ENCODE results near the gene GNAZ.

GNAZ gene

DNA sequence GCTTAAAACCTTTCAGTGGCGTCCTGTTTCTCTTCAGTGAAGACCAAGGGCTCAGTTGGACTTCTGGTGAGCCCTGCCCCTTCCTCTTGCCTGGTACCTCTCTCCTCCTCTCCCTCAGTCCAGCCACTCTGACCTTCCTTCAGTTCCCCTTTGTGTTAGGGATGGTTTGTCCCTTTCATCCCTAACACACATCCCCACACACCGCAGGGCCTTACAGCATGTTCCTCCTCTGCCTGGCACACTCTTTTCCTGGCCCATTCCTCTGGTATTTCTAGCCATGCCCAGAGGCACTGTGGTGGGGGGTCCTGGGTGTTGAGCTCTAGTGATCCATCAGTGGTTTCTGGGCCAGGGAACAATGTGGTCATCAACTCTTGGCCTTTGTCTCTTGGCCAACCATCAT lies 21.4 kb downstream of the GNAZ start:
- Histone ChIP-seq H3K4me3 (no peak overlapping the region), H3K27ac (no peak overlapping the region)
- TF ChIP-seq, protein P1, sequence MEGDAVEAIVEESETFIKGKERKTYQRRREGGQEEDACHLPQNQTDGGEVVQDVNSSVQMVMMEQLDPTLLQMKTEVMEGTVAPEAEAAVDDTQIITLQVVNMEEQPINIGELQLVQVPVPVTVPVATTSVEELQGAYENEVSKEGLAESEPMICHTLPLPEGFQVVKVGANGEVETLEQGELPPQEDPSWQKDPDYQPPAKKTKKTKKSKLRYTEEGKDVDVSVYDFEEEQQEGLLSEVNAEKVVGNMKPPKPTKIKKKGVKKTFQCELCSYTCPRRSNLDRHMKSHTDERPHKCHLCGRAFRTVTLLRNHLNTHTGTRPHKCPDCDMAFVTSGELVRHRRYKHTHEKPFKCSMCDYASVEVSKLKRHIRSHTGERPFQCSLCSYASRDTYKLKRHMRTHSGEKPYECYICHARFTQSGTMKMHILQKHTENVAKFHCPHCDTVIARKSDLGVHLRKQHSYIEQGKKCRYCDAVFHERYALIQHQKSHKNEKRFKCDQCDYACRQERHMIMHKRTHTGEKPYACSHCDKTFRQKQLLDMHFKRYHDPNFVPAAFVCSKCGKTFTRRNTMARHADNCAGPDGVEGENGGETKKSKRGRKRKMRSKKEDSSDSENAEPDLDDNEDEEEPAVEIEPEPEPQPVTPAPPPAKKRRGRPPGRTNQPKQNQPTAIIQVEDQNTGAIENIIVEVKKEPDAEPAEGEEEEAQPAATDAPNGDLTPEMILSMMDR (IDR thresholded peaks at IDR 0.05), result no peak
- DNase-seq (ENCODE audit: low spot score), result no peak

DNA sequence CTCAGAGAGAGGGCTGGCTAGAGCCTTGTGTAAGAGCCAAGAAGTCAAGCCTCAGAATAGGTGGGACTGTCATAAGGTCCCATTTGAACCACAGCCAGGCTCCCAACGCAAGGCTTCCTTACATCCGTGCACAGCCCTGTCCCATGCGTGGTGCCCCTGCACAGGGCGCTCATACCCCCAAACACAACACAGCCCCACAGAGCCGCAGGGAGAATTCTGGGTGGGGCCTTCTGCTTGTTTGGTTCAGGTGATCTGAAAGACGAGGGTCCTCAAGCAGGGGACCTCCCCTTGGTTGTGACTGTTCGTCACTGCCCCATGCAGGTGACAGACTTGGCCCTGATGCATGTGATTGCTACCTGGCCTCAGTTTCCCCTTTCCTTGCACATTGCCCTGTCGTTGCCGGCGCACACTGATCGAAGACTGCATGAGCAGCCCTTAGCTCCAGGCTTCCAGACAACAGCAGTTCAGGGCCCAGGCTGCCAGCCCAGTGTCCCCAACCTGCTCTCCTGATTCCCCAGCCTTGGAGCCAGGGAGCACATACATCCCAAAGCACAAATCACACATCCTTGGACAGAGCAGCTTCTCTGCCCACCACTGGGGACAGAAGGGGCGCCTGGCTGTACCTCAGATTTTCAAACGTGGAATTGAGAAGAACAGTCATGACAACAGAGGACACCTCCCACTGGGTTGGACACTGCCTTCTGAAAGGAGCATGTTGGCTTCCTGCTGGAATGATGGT lies 22.1 kb downstream of the GNAZ start:
- TF ChIP-seq, protein P1 (IDR thresholded peaks at IDR 0.05), result no peak
- DNase-seq (ENCODE audit: low spot score), result no peak
- no peak overlapping the region for H3K27ac ChIP-seq

DNA sequence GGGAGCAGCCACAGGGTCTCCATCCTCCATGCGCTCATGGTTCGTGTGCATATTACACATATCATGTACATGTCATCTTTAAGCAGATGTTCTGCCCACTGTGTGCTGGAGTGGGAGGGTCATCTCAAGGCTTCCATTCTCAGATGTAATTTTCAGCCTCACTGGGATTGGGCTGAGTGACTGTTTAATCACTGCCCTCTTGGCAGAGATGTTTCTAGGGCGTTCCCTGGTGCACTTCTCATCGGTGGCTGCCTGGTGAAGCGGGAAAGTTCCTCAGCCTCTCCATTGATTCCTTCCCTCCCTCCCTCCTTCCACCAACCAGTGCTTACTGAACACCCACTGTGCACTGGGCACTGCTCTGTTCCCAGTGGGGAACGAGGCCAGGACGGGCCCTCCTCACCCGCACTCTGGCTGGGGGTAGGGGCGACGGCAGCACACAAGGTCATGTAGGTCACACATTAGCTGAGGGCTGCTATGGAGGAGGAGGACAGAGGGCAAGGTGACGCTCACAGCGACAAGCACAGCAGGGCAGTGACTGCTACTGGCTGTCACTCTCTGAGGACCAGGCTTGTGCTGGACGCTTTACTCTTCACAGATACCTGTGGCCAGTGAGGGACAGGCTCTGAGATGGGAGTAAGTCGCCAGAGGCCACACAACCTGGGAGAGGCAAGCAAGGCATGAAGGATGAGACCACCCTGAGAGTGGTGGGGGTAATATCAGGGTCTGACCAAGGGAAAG lies 22.9 kb downstream of the GNAZ start:
- TF ChIP-seq, protein P1 (IDR thresholded peaks at IDR 0.05), result no peak
- no peak for DNase-seq (ENCODE audit: low spot score)
- Histone ChIP-seq H3K4me3 (no peak overlapping the region), H3K27ac (no peak overlapping the region)

More for the DNA sequence above, 22.1 kb downstream of the GNAZ start:
- no peak overlapping the region for H3K4me3 ChIP-seq

DNA sequence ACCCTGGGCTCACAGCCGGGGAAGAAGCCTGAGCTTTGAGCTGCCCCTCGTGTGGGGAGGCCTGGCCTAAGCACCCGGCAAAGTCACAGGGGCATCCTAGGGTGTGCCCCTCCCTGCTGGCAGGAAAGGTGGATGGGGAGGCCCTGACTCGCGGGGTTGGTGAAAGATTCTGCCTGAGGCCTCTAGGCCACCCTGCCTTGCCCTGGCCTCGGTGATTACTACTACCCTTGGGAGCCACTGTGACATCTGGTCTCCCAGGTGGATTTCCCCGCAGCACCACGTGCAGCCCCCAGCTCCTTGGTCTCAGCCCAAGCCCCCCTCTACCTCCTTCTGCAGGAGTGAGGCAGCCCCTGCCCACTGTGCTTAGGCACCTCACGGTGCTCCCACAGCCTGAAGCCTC lies 23.9 kb downstream of the GNAZ start:
- H3K27ac ChIP-seq, result no peak overlapping the region
- TF ChIP-seq, protein P1 (IDR thresholded peaks at IDR 0.05), result no peak
- no peak for DNase-seq (ENCODE audit: low spot score)
- no peak overlapping the region for H3K4me3 ChIP-seq

DNA sequence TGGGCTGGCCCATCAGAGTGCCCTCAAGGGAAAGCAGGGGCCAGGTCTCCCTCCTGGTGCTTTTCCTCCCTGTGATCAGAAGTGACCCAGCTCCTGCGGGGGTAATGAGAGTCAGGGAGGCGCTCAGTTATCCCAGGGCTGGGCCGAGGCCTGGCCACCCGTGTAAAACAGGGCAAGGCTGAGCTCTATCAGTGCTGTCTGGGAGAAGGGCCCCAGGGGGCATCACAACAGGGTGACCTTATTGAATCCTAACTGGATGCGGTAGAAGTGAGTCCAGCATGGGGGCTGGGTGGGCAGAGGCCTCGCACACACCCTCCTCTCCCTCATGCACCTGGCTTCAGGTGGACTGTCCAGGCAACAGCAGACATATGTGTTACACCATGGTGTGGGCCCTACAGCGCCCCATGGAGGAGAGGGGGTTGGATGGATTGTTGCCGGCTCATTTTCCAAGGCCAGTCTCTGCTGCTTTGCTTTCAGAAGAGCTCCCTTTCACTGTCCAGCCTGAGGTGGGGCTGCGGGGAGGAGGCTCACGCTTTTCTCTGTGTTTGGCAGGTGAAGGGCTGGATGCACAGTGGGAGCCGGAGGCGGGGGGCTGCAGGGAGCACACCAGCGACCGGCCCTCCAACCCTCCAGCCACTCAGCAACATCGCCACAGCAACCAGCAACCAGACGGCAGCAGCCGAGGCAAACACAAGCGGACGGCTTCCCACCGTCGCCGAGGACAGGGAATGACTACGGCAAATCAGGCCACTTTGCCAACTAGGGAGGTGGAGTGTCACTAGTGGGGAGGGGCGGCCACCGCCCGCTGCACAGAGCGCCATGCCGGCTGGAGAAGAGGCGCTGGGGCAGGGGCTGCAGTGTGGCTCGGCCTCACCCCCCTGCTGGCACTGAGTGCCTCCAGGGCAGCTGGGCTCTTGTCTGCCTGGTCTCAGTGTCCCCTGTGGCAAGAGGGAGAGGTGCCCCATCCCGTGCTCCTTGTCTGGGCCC lies 24.7 kb downstream of the GNAZ start:
- Histone ChIP-seq H3K27ac (no peak overlapping the region), H3K4me3 (no peak overlapping the region)
- TF ChIP-seq, protein P1 (IDR thresholded peaks at IDR 0.05), result no peak
- no peak for DNase-seq (ENCODE audit: low spot score)

DNA sequence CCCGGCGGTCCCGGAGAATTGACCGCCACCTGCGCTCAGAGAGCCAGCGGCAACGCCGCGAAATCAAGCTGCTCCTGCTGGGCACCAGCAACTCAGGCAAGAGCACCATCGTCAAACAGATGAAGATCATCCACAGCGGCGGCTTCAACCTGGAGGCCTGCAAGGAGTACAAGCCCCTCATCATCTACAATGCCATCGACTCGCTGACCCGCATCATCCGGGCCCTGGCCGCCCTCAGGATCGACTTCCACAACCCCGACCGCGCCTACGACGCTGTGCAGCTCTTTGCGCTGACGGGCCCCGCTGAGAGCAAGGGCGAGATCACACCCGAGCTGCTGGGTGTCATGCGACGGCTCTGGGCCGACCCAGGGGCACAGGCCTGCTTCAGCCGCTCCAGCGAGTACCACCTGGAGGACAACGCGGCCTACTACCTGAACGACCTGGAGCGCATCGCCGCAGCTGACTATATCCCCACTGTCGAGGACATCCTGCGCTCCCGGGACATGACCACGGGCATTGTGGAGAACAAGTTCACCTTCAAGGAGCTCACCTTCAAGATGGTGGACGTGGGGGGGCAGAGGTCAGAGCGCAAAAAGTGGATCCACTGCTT lies 25.5 kb downstream of the GNAZ start:
- Histone ChIP-seq H3K4me3 (no peak overlapping the region), H3K27ac (no peak overlapping the region)
- TF ChIP-seq, protein P1 (IDR thresholded peaks at IDR 0.05), result no peak
- DNase-seq (ENCODE audit: low spot score), result no peak

Measured in coronary artery (tissue), 2 donors.